Epithelial cell of esophagus (primary cell): Measurements from ENCODE around the gene CPVL.
A peak's percentile ranks its signal among the peaks of the same experiment; 100 is the strongest.

Source experiments
- DNase-seq: peaks from one replicate; pipeline ENCODE4 v3.0.0; 2010; ENCODE audit warnings: low read depth
- H3K4me3 ChIP-seq: 2 replicates; pipeline ENCODE4 v1.5.1; 2011; ENCODE audit warnings: mild to moderate bottlenecking, low read length, control low read depth
- TF ChIP-seq, protein P1 (sequence below): IDR thresholded peaks from 2 replicates; pipeline ENCODE4 v1.5.1; 2011; ENCODE audit warnings: low read depth, mild to moderate bottlenecking, low read length, control low read depth, inconsistent platforms; ENCODE audit not compliant: insufficient read depth; ENCODE audit errors: missing control alignments

CPVL gene

DNA sequence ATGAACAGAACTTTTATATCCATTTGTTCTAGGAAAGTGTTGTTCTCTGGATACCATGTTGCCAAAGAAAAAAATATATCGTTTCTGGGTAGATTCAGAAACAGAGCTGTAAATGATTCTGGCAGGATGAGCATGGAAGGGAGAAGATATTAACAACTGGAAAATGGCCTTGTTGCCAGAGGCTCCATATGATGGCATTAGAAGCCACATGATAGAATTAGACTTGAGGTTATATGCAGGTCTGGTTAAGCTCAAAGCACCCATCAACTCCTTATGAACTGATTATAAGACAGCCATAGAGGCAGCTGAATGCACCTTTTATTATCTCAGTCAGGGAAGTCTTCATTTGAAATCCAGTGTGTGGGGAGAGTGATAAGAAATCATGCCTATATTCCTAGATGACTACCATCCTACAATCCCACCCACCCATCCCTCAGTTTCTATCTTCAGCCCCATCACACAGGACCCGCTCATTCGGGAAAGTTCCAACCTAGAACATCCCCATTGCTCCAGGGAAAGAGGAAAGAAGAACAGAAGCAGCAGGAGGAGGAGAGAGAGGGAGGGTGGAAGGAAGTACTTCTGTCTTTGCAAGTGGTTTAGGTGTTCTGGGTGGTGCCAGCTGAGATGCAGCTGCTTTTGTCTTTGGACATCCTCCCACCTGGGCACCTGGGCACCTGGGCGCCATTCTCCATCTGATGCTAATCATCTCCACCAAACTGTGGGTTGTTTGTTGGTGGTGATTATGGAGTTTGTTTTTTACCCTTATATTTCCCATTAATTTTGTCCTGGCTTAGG is 162.7 kb downstream of the CPVL start:
- H3K4me3 ChIP-seq: no peak overlapping the region
- DNase-seq: no peak

DNA sequence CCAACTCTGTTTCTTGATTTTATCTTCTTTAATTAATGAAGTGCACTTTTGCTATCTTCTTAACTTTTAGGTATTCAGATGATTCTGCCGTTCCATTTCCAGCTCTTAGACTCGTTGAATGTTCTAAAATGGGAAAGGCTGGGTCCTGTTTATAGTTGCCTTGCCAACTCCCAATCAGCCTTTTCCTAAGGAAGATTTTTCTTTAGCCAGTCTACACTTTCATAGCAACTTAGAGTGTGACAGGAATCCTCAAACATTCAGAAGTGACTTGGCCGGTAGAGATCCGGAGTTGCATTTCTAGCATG is 165.2 kb downstream of the CPVL start:
- TF ChIP-seq, protein P1, sequence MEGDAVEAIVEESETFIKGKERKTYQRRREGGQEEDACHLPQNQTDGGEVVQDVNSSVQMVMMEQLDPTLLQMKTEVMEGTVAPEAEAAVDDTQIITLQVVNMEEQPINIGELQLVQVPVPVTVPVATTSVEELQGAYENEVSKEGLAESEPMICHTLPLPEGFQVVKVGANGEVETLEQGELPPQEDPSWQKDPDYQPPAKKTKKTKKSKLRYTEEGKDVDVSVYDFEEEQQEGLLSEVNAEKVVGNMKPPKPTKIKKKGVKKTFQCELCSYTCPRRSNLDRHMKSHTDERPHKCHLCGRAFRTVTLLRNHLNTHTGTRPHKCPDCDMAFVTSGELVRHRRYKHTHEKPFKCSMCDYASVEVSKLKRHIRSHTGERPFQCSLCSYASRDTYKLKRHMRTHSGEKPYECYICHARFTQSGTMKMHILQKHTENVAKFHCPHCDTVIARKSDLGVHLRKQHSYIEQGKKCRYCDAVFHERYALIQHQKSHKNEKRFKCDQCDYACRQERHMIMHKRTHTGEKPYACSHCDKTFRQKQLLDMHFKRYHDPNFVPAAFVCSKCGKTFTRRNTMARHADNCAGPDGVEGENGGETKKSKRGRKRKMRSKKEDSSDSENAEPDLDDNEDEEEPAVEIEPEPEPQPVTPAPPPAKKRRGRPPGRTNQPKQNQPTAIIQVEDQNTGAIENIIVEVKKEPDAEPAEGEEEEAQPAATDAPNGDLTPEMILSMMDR: no peak
- no peak overlapping the region for H3K4me3 ChIP-seq
- DNase-seq: no peak

More for the DNA sequence above, 162.7 kb downstream of the CPVL start:
- TF ChIP-seq, protein P1: no peak

DNA sequence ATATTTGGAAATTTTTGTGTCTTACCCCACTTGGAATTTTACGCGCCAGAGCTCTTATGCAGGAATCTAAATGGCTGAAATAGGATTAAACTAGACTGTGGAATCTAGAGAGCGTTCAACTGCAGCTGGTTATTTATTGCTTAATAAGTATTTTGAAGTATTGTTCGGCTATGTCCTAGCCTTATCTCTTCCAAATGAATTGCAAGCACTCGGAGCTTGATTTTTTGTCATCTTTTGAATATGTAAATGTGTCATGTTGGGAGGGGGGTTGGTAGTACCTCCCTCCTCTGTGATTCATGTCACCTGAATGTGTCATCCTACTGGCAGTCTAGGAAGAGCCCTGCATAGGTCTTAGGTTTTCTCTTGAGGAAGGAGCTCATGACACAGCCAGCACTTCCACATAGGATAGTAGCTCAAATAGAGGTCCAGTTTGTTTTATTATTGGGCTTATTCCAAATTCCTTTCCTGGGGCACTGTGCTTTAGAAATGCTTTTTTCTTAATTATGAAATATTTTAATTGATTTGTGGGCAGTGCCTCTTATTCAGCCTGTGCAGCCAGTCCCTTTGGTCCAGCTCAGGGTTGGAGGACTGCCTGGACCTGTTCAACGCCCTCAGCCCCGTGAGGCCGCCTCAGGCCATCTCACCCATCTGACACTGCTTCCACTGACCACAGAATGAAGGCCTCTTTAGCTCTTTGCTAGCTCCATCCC is 165.7 kb downstream of the CPVL start:
- DNase-seq: peak; percentile 48
- H3K4me3 ChIP-seq: no peak overlapping the region
- TF ChIP-seq, protein P1: no peak

DNA sequence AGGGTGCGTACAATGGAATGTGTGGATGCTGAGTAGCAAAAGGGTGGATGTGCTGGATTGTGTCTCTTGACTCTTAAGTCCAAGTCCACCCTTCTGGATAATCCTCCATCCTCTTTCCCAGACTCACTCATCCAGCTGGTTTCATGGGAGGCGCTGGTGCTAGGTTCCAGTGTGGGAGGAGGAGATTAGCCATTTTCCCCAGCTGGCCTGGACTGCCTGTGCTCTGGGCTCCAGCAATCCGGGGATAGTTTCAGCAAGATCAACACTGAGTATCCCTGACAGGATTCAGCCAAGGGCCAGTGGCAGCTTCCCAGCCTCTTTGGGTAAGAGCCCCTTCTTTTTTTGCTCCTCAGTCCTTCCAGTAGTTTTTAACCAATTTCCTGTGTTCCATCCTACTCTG is 166.6 kb downstream of the CPVL start:
- no peak for DNase-seq
- TF ChIP-seq, protein P1: no peak

DNA sequence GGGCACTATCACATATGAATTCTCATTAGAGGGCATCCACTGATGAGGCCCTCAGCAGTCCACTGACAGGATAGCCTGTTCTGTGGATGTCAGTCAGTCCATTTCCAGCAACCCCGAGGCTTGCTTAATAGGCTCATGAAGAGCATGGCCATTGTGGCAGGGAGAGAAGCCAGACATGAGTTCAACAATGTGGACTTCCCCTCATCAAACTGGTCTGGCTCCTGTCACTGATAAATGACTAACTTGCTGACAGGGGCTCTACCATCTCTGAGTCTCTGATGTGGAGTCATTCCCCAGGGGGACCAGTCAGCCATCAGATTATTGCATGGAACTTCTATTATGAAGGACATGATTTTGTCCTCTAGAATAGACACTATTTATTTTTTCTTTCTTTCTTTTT is 168.5 kb downstream of the CPVL start:
- TF ChIP-seq, protein P1: no peak
- no peak for DNase-seq
- H3K4me3 ChIP-seq: no peak overlapping the region

More for the DNA sequence above, 166.6 kb downstream of the CPVL start:
- no peak overlapping the region for H3K4me3 ChIP-seq

DNA sequence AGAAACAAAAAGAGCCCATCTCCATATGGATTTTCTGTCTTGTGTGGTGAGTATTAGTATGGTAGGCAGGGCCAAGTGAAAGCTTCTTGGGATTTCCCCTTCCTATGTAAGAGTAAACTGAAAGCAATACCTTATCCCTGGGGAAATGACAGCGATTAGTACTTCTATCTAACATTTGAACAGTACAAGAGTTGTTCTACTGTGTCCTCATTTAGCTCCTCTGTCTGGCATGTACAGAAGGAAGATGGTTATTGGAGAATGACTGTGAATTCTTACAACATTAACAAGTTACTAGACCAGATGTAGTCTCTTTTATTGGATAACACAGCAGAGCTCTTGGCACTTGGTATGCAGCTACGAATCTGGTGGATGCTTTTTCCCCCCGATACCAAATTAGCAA is 170.3 kb downstream of the CPVL start:
- DNase-seq: no peak
- no peak overlapping the region for H3K4me3 ChIP-seq
- TF ChIP-seq, protein P1: no peak
